Measurements from ENCODE around the gene HDAC9.

HDAC9 gene

DNA sequence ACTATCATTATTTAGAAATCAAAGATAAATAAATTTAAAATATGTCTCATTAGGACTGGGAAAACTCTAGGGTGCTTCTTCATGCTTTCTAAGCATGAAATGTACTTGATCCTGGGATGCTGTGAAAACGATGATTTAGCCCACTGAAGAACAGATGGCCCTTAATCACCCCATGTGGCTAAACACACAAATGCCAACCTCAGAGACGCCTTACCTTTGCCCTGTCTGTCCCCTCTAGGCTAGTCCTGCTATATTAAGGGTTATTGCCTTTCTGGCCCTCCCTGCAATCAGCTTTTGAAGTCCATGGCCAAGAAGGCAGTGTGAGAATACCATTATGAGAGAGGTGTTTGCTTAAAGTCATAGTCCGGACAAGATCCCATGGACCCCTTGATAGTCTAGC lies 404.7 kb downstream of the HDAC9 start:
- H3K4me3 ChIP-seq: no peak overlapping the region
- intact Hi-C loops (cut with DNase I; ENCODE audit: low total_unique reads): no loop called here
- peak overlapping the region in 1 of 2 donors; percentile 28 for H3K27ac ChIP-seq
- peaks cover 0 to 36% (median 16%) of the 10 kb centered on the region in 4 donors for H3K4me1 ChIP-seq
- no peak for DNase-seq
- TF ChIP-seq, protein P1, sequence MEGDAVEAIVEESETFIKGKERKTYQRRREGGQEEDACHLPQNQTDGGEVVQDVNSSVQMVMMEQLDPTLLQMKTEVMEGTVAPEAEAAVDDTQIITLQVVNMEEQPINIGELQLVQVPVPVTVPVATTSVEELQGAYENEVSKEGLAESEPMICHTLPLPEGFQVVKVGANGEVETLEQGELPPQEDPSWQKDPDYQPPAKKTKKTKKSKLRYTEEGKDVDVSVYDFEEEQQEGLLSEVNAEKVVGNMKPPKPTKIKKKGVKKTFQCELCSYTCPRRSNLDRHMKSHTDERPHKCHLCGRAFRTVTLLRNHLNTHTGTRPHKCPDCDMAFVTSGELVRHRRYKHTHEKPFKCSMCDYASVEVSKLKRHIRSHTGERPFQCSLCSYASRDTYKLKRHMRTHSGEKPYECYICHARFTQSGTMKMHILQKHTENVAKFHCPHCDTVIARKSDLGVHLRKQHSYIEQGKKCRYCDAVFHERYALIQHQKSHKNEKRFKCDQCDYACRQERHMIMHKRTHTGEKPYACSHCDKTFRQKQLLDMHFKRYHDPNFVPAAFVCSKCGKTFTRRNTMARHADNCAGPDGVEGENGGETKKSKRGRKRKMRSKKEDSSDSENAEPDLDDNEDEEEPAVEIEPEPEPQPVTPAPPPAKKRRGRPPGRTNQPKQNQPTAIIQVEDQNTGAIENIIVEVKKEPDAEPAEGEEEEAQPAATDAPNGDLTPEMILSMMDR (IDR thresholded peaks at IDR 0.05): no peak
- no peaks in the 10 kb centered on the region for H3K36me3 ChIP-seq
- H3K9me3 ChIP-seq: no peaks in the 10 kb centered on the region
- H3K27me3 ChIP-seq: no peaks in the 10 kb centered on the region

- Histone ChIP-seq H3K9me3 (no peaks in the 10 kb centered on the region), H3K36me3 (no peaks in the 10 kb centered on the region), H3K4me1 (peaks cover 0 to 30% (median 16%) of the 10 kb centered on the region in 4 donors), H3K4me3 (no peak overlapping the region), H3K27ac (peak overlapping the region in 1 of 2 donors; percentile 28), H3K27me3 (no peaks in the 10 kb centered on the region)
- TF ChIP-seq, protein P1 (IDR thresholded peaks at IDR 0.05): no peak
- intact Hi-C loops (cut with DNase I; ENCODE audit: low total_unique reads): no loop called here
- no peak for DNase-seq
Observed at GRCh38 chr7:18900803-18901202, 405.3 kb downstream of the HDAC9 start.

GRCh38 chr7:18901351-18901750 lies 405.8 kb downstream of the HDAC9 start:
- H3K4me1 ChIP-seq: peaks cover 0 to 30% (median 16%) of the 10 kb centered on the region in 4 donors

DNA sequence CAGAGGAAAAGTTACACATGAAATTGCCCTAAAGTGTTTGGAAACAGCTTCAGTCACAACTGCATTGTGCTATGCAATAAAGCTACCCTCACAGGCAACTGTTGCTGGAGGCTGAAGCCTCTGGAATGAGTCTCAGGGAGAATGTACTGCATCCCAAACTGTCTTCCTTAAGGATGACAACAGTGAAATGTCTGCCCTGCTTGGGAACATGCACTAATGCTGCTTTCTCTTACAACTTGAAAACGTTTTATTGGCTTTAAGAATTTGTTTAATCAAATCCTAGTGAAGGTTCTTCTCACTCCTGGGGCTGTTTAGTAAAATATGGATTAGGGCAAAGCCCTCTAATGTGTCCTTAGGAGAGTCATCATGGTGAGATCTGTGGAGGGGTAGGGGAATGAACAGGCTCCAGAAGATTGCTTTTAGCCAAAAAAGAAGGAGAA lies 406.5 kb downstream of the HDAC9 start:
- intact Hi-C loops (cut with DNase I; ENCODE audit: low total_unique reads): no loop called here
- peaks cover 0 to 30% (median 16%) of the 10 kb centered on the region in 4 donors for H3K4me1 ChIP-seq
- H3K9me3 ChIP-seq: no peaks in the 10 kb centered on the region
- no peak overlapping the region for H3K4me3 ChIP-seq
- no peak for DNase-seq
- no peak overlapping the region for H3K27ac ChIP-seq
- H3K27me3 ChIP-seq: no peaks in the 10 kb centered on the region
- H3K36me3 ChIP-seq: no peaks in the 10 kb centered on the region
- TF ChIP-seq, protein P1 (IDR thresholded peaks at IDR 0.05): no peak

More at GRCh38 chr7:18901351-18901750, 405.8 kb downstream of the HDAC9 start:
- DNase-seq: no peak
- H3K27me3 ChIP-seq: no peaks in the 10 kb centered on the region
- H3K36me3 ChIP-seq: no peaks in the 10 kb centered on the region
- H3K27ac ChIP-seq: no peak overlapping the region
- TF ChIP-seq, protein P1 (IDR thresholded peaks at IDR 0.05): no peak
- H3K9me3 ChIP-seq: no peaks in the 10 kb centered on the region
- H3K4me3 ChIP-seq: no peak overlapping the region
- intact Hi-C loops (cut with DNase I; ENCODE audit: low total_unique reads): no loop called here

- Histone ChIP-seq H3K27me3 (no peaks in the 10 kb centered on the region), H3K4me3 (no peak overlapping the region), H3K4me1 (peaks cover 0 to 30% (median 16%) of the 10 kb centered on the region in 4 donors), H3K36me3 (no peaks in the 10 kb centered on the region), H3K27ac (no peak overlapping the region), H3K9me3 (no peaks in the 10 kb centered on the region)
- no peak for DNase-seq
- TF ChIP-seq, protein P1 (IDR thresholded peaks at IDR 0.05): no peak
- intact Hi-C loops (cut with DNase I; ENCODE audit: low total_unique reads): no loop called here
Observed at GRCh38 chr7:18902892-18903291, 407.3 kb downstream of the HDAC9 start.

GRCh38 chr7:18903695-18904094 lies 408.1 kb downstream of the HDAC9 start:
- Histone ChIP-seq H3K36me3 (no peaks in the 10 kb centered on the region), H3K4me1 (peaks cover 0 to 30% (median 16%) of the 10 kb centered on the region in 4 donors), H3K27ac (no peak overlapping the region), H3K9me3 (no peaks in the 10 kb centered on the region), H3K4me3 (no peak overlapping the region), H3K27me3 (no peaks in the 10 kb centered on the region)
- DNase-seq: no peak
- intact Hi-C loops (cut with DNase I; ENCODE audit: low total_unique reads): no loop called here
- TF ChIP-seq, protein P1 (IDR thresholded peaks at IDR 0.05): no peak
